Astrocyte (in vitro differentiated cells and primary cell): ENCODE measurements around the gene IQCM. TPM values are rescaled to one million over a fixed set of nuclear protein-coding genes. Genes with fewer than 3 reads are reported as not detected.
"Not testable (repeated sequence)": the region's sequence is repeated elsewhere in the genome, so short reads cannot be mapped to it uniquely, and the experiment has no call there.

Source experiments
- DNase-seq: peaks from one replicate; pipeline ENCODE4 v3.0.0-alpha.2; 2010; ENCODE audit warnings: low read depth
- FAIRE-seq: peaks from 2 replicates; lab custom pipeline; 2011; peaks lifted over from hg19 to GRCh38; lab: Jason Lieb, UNC
- H2AFZ ChIP-seq: 2 replicates; pipeline ENCODE4 v1.6.0; 2012; ENCODE audit warnings: low read depth, low read length, inconsistent platforms
- H3K27ac ChIP-seq: 2 replicates; pipeline ENCODE4 v1.5.1; 2011; ENCODE audit warnings: low read depth, low read length, inconsistent platforms
- H3K27me3 ChIP-seq: 2 replicates; pipeline ENCODE4 v1.6.0; 2011; ENCODE audit warnings: low read length, inconsistent platforms; ENCODE audit not compliant: insufficient read depth
- H3K36me3 ChIP-seq: 2 replicates; pipeline ENCODE4 v1.5.1; 2011; ENCODE audit warnings: low read length, inconsistent platforms; ENCODE audit not compliant: insufficient read depth
- H3K4me1 ChIP-seq: 2 replicates; pipeline ENCODE4 v1.5.1; 2011; ENCODE audit warnings: low read length, inconsistent platforms; ENCODE audit not compliant: insufficient read depth
- H3K4me2 ChIP-seq: 2 replicates; pipeline ENCODE4 v1.6.0; 2012; ENCODE audit warnings: low read length, inconsistent platforms
- H3K4me3 ChIP-seq: 2 replicates; pipeline ENCODE4 v1.5.1; 2011; ENCODE audit warnings: low read depth, mild to moderate bottlenecking, low read length, inconsistent platforms; ENCODE audit not compliant: insufficient read depth
- H3K79me2 ChIP-seq: 2 replicates; pipeline ENCODE4 v1.6.0; 2012; ENCODE audit warnings: mild to moderate bottlenecking, low read length, inconsistent platforms; ENCODE audit not compliant: insufficient read depth
- H3K9ac ChIP-seq: 2 replicates; pipeline ENCODE4 v1.6.0; 2012; ENCODE audit warnings: mild to moderate bottlenecking, low read length, inconsistent platforms
- H3K9me3 ChIP-seq: 2 replicates; pipeline ENCODE4 v1.5.1; 2012; ENCODE audit warnings: low read depth, mild to moderate bottlenecking, low read length, inconsistent platforms; ENCODE audit not compliant: insufficient read depth
- H4K20me1 ChIP-seq: 2 replicates; pipeline ENCODE4 v1.6.0; 2012; ENCODE audit warnings: low read length, inconsistent platforms; ENCODE audit not compliant: insufficient read depth
- H3K27ac Mint-ChIP-seq: one replicate; pipeline ENCODE4 v1.8.0; 2021; ENCODE audit warnings: mild to moderate bottlenecking, mixed read lengths; ENCODE audit not compliant: unreplicated experiment
- H3K27me3 Mint-ChIP-seq: one replicate; pipeline ENCODE4 v1.8.0; 2021; ENCODE audit warnings: low read depth, mixed read lengths; ENCODE audit not compliant: unreplicated experiment
- H3K36me3 Mint-ChIP-seq: one replicate; pipeline ENCODE4 v1.8.0; 2021; ENCODE audit warnings: low read depth, mixed read lengths; ENCODE audit not compliant: unreplicated experiment
- H3K4me1 Mint-ChIP-seq: one replicate; pipeline ENCODE4 v1.8.0; 2021; ENCODE audit warnings: low read depth, mixed read lengths; ENCODE audit not compliant: unreplicated experiment
- H3K4me3 Mint-ChIP-seq: one replicate; pipeline ENCODE4 v1.8.0; 2021; ENCODE audit warnings: mild to moderate bottlenecking, moderate library complexity, mixed read lengths; ENCODE audit not compliant: unreplicated experiment
- H3K9me3 Mint-ChIP-seq: one replicate; pipeline ENCODE4 v1.8.0; 2021; ENCODE audit warnings: mild to moderate bottlenecking, mixed read lengths; ENCODE audit not compliant: unreplicated experiment
- CTCF ChIP-seq: IDR thresholded peaks from 2 replicates; pipeline ENCODE4 v1.5.1; 2011; ENCODE audit warnings: low read depth, mild to moderate bottlenecking, inconsistent platforms, low read length, moderate library complexity; ENCODE audit not compliant: insufficient read depth
- EZH2 ChIP-seq: IDR thresholded peaks from 2 replicates; pipeline ENCODE4 v1.6.1; 2012; ENCODE audit warnings: mild to moderate bottlenecking, low read length, inconsistent platforms; ENCODE audit not compliant: insufficient read depth
- total RNA-seq: library from RNA; stranded (reverse); gene quantifications from 2 replicates; pipeline ENCODE4 v1.2.1, GENCODE V29; 2021

IQCM gene
- total RNA-seq, 1 donor from 2014 or later = 0.11 TPM

- no peaks in the 10 kb centered on the region for H3K79me2 ChIP-seq
- no peak overlapping the region for H3K4me3 ChIP-seq
- H3K4me3 Mint-ChIP-seq = no peak overlapping the region
- H3K9ac ChIP-seq = no peak overlapping the region
- no peak for TF ChIP-seq EZH2
- no peak for TF ChIP-seq CTCF
- no peaks in the 10 kb centered on the region for H3K36me3 Mint-ChIP-seq
- no peaks in the 10 kb centered on the region for H4K20me1 ChIP-seq
- no peaks in the 10 kb centered on the region for H3K4me1 Mint-ChIP-seq
- H3K9me3 Mint-ChIP-seq = peaks cover 8% of the 10 kb centered on the region
- no peaks in the 10 kb centered on the region for H3K36me3 ChIP-seq
- no peaks in the 10 kb centered on the region for H3K27me3 Mint-ChIP-seq
- DNase-seq = no peak
- H3K27ac ChIP-seq = no peak overlapping the region
- no peaks in the 10 kb centered on the region for H3K4me1 ChIP-seq
- H2AFZ ChIP-seq = no peak overlapping the region
- H3K27ac Mint-ChIP-seq = no peak overlapping the region
- H3K27me3 ChIP-seq = no peaks in the 10 kb centered on the region
- H3K4me2 ChIP-seq = no peak overlapping the region
- FAIRE-seq = no peak
- H3K9me3 ChIP-seq = no peaks in the 10 kb centered on the region
Measured at GRCh38 chr4:149513081-149513480, 302.6 kb downstream of the IQCM start.

GRCh38 chr4:149512501-149512900 is 303.1 kb downstream of the IQCM start:
- FAIRE-seq = no peak
- Mint-ChIP-seq H3K9me3 (peaks cover 8% of the 10 kb centered on the region), H3K4me3 (no peak overlapping the region), H3K27ac (no peak overlapping the region), H3K27me3 (no peaks in the 10 kb centered on the region), H3K36me3 (no peaks in the 10 kb centered on the region), H3K4me1 (no peaks in the 10 kb centered on the region)
- H3K4me1 ChIP-seq = no peaks in the 10 kb centered on the region
- H3K4me3 ChIP-seq = no peak overlapping the region
- TF ChIP-seq EZH2 (no peak), CTCF (no peak)
- H3K79me2 ChIP-seq = no peaks in the 10 kb centered on the region
- H4K20me1 ChIP-seq = no peaks in the 10 kb centered on the region
- H3K27ac ChIP-seq = no peak overlapping the region
- no peak overlapping the region for H3K4me2 ChIP-seq
- H2AFZ ChIP-seq = no peak overlapping the region
- no peak for DNase-seq
- no peaks in the 10 kb centered on the region for H3K9me3 ChIP-seq
- no peaks in the 10 kb centered on the region for H3K27me3 ChIP-seq
- H3K9ac ChIP-seq = no peak overlapping the region
- H3K36me3 ChIP-seq = no peaks in the 10 kb centered on the region

- no peaks in the 10 kb centered on the region for H3K4me1 ChIP-seq
- no peak for DNase-seq
- Mint-ChIP-seq H3K4me1 (no peaks in the 10 kb centered on the region), H3K9me3 (peaks cover 9% of the 10 kb centered on the region), H3K27me3 (no peaks in the 10 kb centered on the region), H3K27ac (no peak overlapping the region), H3K4me3 (no peak overlapping the region), H3K36me3 (no peaks in the 10 kb centered on the region)
- H3K36me3 ChIP-seq = no peaks in the 10 kb centered on the region
- no peak overlapping the region for H2AFZ ChIP-seq
- H4K20me1 ChIP-seq = no peaks in the 10 kb centered on the region
- no peaks in the 10 kb centered on the region for H3K9me3 ChIP-seq
- H3K27me3 ChIP-seq = no peaks in the 10 kb centered on the region
- no peaks in the 10 kb centered on the region for H3K79me2 ChIP-seq
- no peak overlapping the region for H3K9ac ChIP-seq
- no peak overlapping the region for H3K4me2 ChIP-seq
- H3K4me3 ChIP-seq = no peak overlapping the region
- FAIRE-seq = no peak
- TF ChIP-seq CTCF (no peak), EZH2 (no peak)
- no peak overlapping the region for H3K27ac ChIP-seq
Measured at GRCh38 chr4:149511558-149512298, 303.9 kb downstream of the IQCM start.

GRCh38 chr4:149507309-149507708 is 308.3 kb downstream of the IQCM start:
- H3K36me3 Mint-ChIP-seq, FAIRE-seq, H4K20me1 ChIP-seq, DNase-seq, H3K36me3 ChIP-seq, H3K27ac Mint-ChIP-seq, H3K4me1 Mint-ChIP-seq, H3K4me2 ChIP-seq, H2AFZ ChIP-seq, H3K27ac ChIP-seq, H3K9ac ChIP-seq, H3K79me2 ChIP-seq, H3K4me3 ChIP-seq, H3K4me1 ChIP-seq, H3K4me3 Mint-ChIP-seq, H3K27me3 ChIP-seq, H3K9me3 ChIP-seq, H3K27me3 Mint-ChIP-seq, H3K9me3 Mint-ChIP-seq: not testable (repeated sequence)
